ENCODE data around the gene CCR8.

Gene CCR8

GRCh38 chr3:39329493-39329892 is at the start of gene CCR8:
Gene CCR8 (plus strand): TSS chr3:39329709. CDS start chr3:39332332, 2,623 bp downstream.
- DNase-seq: no peak

- DNase-seq: peak; percentile 60
Observed at GRCh38 chr3:39279745-39280517, 49.6 kb upstream of the CCR8 start, which contains the start of gene CX3CR1. Gene CX3CR1 (minus strand): TSS chr3:39280036. CDS start chr3:39266509, 13,527 bp downstream.

GRCh38 chr3:39280571-39280970 is 48.9 kb upstream of the CCR8 start:
- no peak for DNase-seq

GRCh38 chr3:39281533-39281932 is 48.0 kb upstream of the CCR8 start:
- DNase-seq: peak; percentile 16

DNA sequence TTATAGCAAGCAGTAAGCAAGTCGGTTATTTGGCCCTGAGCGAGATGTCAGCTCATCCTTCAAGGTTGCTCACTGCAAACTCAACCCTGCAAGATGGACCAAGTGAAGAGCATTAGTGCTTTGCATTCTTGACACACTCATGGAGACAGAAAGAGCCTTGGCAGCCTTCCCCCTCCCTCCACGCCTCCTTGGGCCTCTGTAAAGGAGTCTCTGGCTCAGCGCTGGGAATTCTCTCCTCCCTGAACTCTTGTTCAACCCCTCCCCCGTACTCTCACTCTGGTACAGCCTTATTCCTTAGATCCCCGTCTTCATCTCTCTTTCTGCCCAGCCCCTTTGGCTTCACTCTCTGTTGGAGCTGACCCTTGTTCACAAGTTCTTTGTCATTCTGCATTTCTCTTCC is 47.5 kb upstream of the CCR8 start:
- DNase-seq: no peak

- peak; percentile 67 for DNase-seq
Observed at GRCh38 chr3:39284457-39284881, 45.0 kb upstream of the CCR8 start.

GRCh38 chr3:39285332-39285731 is 44.2 kb upstream of the CCR8 start:
- DNase-seq: no peak

DNA sequence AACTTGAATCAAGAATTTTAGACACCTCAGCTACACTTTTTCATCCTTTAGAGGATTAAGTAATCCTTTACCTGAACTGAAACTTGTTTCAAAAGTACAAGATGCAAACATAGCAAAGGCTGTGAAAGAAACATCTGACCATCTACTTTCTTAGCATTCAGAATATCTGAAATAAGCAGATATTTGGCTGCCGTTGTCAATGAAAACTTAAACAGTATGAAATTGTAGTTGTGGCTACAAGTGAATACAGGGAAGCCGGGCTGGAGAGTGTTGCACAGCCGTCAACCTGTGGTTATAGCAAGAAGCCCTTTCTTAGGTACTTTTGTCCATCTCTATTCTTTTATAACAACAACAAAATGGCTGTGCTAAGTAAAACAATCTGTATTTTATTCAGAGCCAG is 42.7 kb upstream of the CCR8 start:
- no peak for DNase-seq

DNA sequence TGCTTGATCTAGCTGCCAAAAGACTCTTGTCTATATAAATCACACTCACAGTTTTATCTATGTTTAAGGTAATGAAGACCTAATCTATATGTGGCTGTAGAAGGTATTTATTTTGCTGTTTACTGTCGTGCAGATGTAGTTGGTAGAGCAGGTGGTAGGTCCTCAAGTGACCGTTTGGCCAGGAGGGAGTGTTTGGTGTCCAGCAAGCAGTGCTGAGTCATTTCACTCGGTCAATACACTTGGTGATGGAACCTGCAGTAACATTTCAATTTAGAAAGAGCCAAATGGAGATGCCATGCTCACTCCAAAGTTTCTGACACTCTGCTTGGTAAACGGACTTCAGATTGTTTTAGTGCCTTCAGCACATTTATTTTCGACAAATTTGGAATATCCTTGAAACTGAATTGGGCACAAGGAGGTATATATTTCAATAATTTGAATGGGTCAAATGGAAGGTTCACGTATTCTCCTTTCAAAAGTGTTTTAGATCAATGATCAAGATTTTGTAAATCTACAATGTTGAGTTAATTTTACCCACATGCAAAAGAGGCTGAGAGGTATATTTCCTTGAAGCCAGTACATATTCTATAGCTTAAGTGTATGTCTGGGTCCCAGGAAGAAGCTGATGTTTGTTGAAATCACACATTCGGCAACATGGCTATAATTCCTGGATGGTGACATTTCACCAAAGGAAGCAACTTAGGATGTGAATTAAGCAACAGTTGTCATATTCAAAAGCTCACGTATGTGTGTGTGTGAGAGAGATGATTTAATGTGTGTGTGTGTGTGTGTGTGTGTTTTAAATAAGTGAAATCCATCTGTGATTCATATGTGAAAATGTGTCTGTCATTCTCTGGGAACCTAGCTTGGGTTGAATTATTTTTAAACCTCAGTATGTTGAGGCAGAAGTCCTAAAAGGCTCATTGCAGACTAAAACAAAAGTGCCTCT is 42.0 kb upstream of the CCR8 start:
- no peak for DNase-seq

DNA sequence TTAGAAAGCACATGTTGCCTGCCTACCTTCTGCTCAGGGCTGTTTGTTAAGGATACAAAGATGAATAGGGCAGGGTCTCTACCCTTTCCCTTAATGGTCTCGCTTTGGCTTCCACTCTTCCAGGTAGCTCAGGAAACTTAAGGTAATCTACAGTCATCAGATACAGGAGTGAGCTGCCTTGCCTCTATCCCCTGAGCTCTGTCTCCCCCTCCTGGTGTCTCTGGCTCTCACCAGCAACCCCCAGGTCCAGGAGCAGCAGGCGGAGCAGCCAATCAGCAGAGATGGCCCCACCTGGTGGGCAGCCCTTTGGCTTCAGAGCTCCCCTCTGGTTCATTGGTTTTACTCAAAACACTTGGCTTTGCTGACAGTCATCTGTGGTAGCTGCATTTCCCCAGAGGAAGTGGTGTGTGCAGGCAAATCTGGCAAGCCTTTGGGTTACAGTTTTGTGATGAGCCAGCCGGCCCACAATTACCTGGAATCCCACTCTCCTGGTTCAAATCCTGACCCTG is 41.2 kb upstream of the CCR8 start:
- peak; percentile 79 for DNase-seq

DNA sequence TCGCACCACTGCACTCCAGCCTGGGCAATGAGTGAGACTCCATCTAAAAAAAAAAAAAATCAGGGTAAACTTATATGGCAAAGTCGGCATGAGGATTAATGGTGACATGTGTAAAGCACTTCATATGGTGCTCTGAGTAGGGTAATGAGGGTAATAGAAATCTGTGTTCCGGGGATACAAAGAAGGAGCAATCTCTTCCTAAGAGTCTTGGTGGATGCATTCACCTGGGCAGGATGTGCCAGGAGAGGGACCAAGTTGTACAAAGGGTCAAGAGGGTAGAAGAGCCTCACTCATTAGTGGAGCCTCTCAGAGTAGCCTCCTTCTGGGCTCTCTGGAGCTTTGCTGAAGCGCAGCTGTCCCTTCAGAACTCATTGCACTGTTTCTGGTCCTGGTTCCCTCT is 40.4 kb upstream of the CCR8 start:
- no peak for DNase-seq

GRCh38 chr3:39290255-39290654 is 39.3 kb upstream of the CCR8 start:
- no peak for DNase-seq

- peak; percentile 29 for DNase-seq
Observed at GRCh38 chr3:39291903-39292329, 37.6 kb upstream of the CCR8 start.

DNA sequence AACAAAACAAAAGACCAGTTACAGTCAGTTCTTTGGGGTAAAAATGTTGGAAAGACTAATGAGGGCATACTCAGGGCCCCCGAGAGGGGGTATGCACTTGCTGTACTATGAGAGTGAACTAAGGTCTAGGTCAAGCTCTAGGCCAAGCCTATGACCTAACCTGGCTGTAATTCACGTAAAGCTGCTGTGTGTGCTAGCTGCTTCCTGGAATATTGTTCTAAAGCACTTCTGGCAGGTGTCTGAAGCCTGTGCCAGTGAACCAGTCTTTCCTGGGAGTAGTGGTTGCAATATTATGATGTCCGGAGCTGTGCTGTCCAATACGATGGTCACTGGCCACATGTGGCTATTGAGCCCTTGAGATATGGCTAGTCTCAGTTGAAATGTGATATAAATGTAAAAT is 36.5 kb upstream of the CCR8 start:
- no peak for DNase-seq

DNA sequence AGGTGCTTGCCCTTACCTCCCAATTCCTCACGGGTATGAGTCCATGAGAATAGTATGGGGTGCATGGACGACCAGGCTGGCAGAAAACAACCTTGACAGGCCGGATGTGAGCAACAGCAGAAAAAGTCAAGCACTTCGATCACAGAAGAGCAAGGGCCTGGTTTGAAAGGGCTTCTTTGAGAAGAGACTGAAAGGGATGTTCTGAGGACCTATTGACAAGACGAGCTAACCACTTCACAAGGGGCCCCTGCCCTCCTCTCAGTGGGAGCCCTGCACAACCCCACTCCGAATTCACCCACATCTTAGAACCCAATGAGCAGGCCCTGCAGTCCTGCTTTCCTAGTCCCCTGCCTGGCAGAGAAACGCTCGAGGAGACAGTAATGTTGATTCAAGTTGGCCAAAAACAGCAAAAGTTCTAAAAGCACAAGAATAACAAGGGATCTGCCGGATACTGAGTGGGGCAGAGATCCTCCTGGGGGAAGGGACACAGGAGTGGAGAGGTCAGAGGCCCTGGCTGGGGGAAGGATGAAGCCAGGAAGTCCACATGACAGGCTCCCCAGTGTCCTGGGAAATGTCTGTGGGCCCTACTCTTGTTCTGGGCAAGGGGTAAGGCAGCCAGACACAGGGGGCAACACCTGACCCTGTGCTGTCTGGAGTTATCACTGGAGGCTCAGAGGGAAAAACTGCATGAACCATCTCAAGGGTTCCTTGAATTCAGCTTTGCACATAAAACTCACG is 34.9 kb upstream of the CCR8 start:
- no peak for DNase-seq

- no peak for DNase-seq
Observed at GRCh38 chr3:39295184-39295775, 34.2 kb upstream of the CCR8 start.

GRCh38 chr3:39296197-39297077 is 33.1 kb upstream of the CCR8 start:
- DNase-seq: no peak

DNA sequence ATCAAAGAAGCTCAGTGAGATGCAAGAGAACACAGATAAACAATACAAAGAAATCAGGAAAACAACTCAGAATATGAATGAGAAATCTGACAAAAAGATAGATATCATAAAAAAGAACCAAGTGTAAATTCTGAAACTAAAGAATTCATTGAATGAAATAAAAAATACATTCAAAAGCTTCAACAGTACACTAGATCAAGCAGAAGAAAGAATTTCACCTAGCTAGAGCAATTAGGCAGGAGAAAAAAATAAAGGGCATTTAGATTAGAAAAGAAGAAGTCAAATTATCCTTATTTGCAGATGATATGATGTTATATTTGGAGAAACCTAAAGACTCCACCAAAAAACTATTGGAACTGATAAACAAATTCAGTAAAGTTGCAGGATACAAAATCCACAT is 30.2 kb upstream of the CCR8 start:
- DNase-seq: no peak

DNA sequence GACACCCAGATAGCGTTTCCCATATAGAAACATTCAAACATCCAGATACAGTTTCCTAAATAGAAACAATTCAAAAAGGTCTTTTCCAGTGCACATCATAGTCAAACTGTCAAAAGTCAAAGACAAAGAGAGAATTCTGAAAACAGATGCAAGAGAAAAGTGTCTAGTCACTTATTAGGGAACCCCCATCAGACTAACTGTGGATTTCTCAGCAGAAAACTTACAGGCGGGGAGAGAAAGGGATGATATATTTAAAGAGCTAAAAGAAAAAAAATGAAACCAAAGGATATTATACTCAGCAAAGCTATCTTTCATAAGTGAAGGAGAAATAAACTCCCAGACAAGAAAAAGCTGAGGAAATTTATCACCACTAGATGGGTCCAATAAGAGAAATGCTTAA is 27.3 kb upstream of the CCR8 start:
- no peak for DNase-seq

GRCh38 chr3:39313289-39313688 is 16.2 kb upstream of the CCR8 start:
- DNase-seq: no peak

DNA sequence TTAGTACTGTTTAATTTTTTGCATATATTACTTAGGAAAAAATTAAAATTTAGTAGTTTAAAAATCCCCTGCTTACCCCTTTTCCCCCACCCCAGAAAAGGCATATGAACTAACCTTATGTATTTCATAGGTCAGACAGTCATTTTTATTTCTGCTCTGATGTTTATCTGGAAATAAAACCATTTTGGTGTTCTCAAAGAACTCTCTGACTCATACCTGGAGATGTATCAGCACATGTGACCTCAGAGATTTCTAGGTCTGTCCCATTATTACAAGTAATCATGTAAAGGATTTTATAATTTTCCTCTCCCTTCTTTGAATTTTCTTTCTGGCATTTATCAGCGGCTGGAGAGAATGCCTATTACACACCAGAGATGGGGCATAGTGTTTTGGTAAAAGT is 14.1 kb upstream of the CCR8 start:
- no peak for DNase-seq
